ELR (cell line): ENCODE data around the gene UBE2G2.

Source experiments
- DNase-seq: peaks from one replicate; pipeline ENCODE4 v3.0.0-alpha.2; 2015; ENCODE audit warnings: low read depth

UBE2G2 gene

DNA sequence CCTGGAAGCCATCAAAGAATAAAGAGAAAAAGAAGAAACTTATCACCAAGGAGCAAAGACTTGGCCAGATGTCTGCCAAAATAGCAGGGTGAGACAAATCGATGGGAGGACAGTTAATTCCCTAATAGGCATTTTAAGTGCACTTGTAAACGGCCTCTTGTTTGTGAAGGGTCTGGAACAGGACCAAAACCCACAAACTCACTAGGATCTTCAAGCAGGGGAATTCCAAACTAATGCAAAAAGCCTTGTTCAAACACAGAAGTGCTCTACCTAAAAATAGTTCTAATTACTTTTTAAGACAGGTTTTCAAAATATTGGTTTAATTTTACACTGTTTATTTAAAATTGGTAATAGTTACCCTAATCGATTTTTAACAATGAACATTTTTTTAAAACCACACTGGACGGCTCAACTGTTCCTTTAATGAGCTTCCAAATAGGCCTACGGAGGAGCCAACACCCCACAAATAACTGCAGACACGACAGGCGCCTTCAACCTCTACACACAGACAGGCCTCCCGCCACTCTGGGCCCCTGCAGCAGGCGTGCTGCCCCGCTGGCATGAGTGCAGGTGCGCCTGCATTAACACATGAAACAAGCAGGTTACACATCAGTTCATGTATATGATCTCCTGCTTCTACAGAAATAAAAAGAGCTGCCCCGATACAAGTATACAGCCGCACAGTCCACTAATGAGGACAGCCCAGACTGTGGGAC is 15.8 kb downstream of the UBE2G2 start:
- no peak for DNase-seq

DNA sequence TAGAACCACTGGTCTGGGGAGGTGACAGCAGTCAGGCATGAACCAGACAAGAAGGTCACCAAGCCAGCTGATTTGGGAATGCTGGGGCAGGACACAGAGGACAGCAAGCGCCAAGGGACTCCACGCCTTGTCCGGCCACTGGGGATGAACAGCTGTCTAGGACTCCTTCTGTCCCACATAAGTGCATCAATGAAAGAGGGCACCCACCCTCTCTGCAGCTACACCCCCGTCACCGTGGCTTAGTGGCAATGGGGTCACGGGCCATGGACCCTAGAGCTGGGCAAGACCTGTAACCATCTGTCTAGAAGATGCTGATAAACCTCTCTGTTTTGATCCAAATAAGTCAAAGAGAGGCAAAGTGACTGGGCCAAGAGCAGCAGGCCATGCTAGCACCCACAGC is 16.8 kb downstream of the UBE2G2 start:
- DNase-seq: no peak

DNA sequence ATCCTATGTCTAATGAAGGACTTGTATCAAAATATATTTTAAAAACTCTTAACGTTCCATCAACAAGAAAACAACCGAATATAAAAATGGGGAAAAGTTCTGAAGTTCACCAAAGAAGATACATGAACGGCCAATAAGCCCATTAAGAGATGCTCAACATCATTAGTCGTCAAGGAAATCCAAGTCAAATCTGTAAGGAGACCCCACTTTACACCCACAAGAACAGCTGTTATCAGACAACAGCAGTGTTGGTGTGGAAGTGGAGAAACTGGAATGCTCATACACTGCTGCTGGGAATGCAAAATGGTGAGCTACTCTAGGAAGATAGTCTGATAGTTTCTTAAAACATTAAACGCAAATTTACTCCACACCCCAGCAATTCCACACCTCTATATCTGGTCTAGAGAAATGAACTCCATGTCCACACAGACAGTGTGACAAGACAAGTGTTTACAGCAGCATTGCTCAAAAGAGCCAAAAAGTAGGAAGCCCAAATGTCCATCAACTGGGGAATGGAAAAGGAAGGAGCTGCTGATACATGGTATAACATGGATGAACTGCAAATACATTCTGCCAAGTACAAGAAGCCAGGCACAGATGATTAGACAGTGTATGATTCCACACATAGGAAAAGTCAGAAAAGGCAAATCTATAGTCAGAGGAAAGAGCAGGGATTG is 18.5 kb downstream of the UBE2G2 start:
- no peak for DNase-seq

DNA sequence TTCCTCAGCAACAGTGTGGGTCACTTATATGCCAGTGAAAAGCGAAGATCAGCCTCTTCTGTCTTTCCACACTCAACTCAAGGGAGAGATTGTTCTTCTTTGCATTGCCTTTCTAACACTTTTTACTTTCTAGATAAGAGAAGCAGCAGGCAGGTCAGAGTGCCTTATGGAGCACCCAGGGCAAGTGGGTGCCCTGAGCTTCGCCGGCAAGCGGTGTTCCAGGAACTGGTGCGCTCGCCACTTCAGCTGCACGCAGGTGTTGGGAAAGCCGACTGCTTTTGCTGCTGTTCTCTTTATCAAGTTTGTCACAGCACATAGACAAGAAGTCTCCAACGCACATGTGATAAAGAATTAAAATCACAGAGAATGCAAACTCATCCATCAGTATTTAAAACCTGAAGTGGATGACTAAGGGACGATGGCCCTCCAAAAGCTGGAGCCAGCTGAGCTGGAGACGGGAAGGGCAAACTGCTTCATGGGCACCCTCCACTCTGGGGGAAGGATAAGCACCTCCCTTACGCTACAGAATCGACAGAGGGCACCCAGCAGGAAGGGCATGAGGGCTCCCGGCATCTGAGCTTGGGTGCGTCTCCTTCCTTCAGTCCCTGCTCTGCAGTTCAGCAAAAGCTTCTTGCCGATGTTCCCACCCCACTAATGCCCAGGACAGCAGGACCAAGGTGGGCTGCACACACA is 20.7 kb downstream of the UBE2G2 start:
- DNase-seq: no peak

DNA sequence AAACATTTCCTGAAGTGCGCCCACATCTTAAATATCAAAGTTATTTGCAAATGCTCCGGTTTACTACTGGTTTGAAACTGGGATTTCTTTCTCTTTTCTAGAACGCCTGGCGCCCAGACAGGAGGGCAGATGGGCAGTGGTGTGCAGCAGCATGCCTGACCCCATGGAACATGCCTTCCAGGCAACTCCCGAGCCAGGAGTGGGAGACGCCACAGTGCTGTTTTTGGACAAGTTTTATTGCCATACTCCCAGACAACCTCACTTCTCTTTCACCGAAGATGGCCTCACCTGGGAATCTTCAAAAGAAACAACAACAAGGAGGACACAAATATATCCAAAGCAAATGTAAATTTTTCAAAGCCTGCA is 21.5 kb downstream of the UBE2G2 start:
- no peak for DNase-seq

DNA sequence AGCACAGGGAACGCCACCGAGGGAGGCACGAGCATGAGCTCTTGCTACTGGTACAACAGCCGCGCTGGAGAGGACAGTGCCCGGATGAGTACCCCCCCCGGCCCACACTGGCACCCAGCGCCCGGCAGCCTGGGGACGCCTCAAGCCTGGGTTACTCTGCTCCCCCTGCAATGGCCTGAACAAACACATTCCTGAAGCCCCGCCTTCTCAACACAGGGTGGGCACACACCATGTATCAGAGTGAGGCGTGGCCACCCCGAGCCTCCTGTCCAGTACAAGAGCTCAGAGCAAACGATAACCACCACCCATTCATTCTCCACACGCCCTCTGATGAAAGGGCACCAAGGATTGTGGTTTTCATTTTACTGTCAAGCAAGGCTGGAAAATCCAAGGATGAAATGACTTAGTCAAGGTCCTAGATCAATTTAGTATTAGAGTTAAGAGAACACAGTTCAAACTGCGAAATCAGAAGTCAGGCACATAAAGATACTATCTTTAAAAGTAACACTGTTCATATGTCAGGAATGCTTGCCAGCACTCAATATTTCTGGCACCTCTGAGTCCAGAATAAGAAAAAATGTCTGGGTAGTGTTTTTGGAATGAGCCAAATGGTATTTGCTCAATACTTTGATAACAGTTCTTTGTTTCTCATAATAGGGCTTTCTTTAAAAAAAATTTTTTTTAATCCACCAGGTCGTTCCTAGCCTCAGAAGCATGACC is 22.0 kb downstream of the UBE2G2 start:
- DNase-seq: no peak

DNA sequence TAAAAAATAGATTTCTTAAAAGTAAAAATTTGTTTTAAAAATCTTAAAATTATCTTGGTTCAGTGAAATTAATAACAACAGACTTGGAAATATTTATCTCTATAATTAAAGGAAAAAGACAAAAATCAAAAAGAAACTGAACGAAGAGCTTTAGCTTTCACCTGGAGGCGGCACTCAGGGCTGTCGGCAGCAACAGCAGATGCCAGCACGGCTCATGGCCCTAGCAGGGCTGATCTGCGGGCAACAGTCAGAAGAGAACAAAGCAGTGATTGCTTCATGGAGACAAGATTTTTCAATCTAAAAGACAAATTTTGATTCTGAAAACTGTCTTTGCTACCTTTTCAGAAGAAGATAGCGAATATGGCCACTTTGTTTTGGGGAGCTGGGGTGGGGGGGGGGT is 22.6 kb downstream of the UBE2G2 start:
- no peak for DNase-seq

DNA sequence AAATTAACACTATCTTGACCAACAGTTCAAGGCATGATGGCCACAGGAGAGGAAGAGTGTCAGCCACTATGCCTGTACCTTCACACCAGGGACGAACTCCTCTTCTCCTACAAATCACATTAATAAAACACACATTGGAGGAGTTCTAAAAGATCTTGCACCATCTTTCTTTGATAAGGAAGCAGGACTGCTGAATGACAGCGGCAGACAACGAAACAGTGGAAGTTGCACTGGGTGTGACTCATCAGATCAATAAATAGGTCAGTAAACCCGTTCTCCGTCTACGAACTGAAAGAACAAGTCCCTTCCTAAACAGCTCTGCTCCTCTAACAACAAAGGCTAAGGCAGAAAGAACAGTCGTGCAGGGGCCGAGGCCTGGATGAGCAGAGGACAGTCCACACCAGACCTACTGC is 23.1 kb downstream of the UBE2G2 start:
- no peak for DNase-seq

DNA sequence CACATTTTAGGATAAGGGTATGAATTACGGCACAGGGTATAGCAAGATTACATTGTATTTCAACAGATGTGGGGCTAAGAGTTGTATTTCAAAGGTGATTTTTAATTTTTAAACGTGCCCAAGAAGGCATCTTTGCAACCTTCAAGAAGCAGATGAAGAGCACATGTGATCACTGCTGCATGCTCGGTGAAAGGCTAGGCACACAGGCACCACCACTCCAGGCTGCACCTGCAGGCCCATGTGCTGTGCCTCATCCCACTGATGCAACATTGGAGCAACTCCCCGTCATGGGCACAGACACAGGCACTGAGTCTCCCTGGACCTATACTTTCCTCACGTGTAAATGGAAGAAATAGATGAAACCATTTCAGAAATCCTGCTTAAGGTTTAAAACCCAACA is 23.5 kb downstream of the UBE2G2 start:
- no peak for DNase-seq

DNA sequence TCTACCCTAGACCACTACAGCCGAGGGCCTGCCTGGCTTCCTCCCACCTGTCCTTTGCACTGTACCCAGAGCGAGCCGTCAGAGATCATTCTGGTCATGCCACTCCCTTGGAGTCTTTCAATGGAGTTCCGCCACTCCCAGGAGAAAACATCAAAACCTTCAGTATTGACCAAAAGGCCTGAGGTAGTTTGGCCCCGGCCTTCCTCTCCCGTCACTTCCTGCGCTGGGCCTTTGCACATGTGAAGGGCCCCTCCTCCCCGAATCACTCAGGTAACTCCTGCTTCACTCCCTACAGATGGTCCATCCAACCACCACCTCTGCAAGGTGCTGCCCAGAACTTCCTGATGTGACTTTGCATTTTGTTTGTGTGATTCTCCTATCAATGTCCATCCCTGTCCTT is 26.6 kb downstream of the UBE2G2 start:
- DNase-seq: no peak

DNA sequence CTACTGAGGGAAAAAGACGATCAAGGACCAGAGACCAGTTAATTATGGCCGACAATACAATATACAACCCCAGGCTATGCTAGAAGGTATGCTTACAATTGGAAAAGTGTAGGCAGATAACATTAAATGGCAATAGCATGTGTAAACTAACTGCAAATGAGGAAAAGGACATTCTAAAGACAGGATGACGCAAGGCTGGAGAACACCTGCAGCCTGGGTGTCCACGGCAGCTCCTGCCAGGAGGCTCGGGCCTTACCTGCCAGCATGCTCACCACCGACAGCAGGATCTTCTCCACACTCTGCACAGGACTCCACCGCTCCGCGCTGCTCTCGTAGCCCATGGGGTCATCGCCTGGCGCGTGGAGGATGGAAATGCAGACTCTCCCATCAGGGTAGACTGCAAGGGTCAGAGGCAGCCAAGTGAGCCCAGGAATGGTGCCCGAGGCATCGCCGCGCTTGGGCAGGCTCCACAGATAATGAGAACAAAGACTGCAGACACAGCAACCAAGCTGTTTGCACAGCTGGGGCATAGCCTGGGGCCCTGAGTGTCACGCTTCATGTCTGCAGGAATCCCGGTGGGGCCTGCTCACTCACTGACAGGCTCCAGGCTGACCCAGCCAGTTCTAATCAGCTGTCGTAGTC is 28.2 kb downstream of the UBE2G2 start:
- DNase-seq: no peak

DNA sequence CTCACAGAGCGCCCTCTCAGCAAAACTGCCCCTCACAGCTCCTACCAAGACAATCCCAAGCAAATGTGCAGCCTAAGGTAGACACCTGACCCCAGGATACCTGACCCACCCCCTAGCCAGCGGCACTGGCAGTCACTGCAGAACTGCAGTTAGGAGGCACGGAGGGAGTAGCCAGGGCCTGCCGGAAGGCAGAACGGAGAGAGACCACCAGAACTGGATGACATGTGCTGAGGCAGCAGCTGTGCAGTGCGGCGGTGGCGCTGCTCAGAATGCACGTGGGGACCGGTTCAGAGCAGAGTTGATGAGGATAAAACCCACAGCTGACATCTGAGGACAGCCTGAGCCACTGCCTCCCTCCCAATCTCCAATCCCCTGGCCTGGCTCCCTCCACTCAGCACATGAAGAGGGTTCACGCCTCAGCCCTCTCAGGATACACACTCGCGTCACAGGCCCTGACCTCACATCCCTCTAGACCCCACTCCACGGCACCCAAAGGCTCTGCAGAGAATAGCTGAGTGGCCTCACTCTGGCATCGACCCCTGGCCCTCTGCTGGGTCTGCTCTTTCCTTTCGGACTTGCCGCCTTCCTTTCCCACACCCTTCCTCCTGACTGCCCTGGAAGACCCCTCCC is 29.6 kb downstream of the UBE2G2 start:
- DNase-seq: no peak

DNA sequence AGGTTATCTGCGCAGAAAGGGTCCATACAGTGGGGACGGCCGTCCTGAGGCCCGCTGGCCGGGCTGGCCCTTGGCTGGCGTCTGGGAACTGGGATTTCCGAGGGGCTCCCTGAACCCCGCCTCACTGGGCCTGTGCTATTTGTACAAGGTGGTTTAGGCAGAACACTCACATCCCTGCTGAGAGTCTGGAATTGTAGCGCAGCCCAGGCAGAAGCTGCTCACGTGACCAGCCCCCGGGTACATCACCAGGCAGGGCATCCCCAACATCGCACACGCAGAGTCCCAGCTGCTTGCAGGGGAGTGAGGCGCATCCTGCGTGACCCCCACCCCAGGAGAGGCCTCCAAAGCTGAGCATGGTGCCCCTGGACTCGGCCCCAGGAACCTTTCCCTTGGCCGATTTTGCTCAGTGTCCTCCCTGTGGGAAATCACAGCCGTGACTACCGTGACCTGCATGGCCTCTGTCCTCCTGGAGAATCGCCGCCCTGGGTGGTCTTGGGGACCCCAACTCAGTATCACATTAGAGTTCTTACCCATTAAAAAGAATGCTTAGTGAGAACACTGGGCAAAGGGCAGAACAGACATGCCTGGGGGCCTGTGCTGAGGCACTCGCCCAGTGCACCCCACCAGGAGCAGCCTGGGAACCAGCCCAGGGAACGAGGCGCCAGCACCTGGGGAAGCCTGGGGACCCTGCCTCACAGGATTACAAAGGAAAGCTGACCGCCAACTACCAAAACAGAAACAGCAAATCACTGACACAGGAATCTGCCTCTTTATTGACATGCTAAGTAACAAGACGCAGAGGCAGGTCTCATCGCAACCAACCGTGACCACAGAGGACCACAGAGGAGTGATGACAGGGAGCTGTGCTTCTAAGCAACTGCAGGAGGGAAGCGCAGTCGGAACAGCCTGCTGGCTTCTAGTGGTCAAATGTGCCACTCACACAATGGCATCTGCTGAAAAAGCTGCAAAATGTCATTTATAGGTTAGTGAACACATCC is 33.5 kb downstream of the UBE2G2 start:
- DNase-seq: no peak

DNA sequence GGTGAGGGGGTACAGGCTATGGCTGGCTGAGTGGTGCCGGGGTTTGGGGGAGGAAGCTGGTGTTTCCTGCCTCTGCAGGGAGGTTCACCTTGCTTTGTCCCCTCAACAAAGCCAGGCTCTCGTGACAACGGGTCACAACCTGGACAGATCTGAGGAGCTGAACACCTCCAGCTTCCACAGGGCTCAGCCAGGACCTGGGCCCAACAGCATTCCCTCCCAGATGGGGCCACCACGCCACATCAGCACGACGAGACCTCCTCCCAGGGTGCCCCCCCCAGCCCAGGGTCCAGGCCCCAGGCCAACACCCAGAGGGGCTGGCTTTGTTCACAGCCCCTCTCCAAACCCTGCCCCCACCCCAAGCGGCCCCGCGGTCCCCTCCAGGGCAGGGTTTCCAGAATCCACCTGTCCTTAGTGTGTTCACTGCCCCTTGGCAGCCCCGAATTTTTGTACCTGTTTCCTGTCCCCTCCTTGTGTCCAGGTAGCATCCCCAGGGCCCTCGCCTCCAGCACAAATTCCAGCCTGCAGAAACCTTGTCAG is 34.7 kb downstream of the UBE2G2 start:
- DNase-seq: no peak

DNA sequence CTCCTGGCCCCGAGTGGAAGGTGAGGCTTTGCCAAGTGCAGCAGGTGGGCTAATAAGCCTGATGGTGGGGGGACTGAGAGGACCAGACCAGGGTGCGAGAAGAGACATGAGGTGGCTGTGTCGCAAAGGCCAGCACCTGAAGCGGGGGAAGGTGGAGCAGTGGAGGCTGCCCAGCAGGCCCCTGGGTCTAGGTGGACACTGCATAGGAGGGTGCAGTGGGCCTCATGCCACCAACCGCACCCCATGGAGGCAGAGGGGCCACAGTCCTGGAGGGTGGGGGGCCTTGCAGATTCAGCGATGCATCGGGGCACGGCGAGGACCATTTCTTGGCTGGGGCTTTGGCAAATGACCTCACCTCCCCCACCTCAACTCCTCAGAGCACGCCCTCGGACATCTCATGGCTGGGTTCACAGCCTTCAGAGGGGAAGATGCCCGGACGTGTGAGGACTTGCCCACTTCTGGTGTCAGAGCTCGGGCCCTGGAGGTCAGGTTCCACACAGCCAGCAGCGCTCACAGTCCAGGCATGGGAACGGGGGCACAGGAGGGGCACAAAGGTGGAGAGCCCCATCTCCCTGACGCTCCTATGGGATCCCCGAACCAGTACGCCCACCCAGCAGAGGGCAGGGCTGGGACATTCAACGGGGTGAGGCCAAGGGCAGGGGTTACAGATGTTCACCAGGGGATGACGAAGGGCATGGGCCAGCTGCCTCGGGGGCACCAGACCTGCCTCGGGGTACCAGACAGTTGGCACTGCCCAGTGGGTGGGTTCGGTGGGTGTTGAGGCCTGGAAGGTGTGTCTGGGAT is 35.4 kb downstream of the UBE2G2 start:
- no peak for DNase-seq

DNA sequence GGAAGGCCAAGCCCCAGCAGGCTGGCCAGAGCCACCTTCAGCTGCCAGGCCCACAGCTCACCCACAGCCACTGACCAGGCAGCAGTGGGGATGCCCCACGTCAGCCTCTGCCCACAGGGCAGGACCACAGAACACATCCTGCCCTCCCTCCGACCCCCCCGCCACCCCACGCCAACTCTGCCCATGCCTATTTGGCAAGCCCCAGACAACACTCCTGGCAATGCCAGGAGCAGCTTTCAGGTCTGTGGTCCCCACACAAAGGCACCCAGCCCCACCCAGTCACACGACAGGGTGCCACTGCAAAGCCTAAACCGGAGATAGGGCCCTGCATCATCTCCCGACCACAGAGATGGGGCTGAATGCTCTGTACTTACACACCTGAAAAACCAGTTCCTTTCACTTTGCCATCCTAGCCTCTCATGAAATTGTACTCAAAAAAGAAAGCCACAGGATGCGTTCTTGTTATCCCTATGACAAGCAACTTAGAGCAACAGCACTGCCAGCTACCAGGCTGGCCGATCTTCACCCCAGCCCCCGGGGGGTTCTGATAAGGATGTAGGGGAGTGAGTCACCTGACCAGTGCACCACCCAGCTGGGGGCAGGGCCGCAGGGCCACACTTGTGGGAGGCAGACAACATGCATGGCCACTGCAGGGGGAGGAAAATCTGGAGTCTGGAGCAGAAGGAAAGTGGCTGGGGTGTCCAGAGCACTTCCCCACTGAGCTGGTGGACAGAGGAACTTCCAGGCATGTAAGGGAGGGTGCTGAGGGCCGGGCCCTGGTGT is 36.2 kb downstream of the UBE2G2 start:
- DNase-seq: no peak

DNA sequence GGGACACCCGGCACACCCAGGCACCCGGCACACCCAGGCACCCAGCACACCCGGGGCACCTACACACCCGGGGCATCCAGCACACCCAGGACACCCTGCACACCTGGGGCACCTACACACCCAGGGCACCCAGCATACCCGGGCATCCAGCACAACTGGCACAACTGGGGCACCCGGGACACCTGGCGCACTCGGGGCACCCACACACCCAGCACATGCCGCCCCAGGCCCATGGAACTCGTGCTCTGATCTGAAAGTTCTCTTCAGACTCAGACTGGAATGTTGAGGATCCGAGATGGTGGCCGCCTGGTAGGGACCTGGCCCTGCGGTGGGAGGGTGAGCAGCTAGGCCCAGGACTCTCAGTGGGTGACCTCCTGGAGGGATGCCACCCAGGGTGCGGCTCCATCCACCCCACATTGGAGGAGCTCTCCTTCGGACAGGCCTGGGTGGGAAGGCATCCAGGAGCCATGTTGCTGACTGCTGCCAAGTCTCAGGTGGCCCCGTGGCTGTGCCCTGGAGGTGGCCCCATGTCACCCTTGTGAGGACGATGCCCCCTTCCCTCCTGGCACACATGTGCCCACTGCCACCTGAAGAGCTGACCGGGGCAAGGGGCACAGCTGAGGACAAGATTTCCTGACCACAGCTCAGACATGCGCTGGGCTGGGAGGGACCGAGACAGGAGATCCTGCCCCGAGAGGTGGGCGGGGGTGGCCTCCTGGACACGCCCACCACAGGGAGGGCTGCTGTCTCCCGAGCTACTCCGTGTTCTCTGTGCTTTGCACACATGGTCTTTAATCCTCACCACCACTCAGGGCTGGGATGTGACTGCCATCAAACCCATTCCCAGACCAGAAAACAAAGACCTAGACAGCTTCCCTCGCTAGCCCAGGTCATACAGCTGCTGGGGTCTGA is 37.0 kb downstream of the UBE2G2 start:
- DNase-seq: no peak
